Measurements from ENCODE around the gene UBFD1.

Gene UBFD1

DNA sequence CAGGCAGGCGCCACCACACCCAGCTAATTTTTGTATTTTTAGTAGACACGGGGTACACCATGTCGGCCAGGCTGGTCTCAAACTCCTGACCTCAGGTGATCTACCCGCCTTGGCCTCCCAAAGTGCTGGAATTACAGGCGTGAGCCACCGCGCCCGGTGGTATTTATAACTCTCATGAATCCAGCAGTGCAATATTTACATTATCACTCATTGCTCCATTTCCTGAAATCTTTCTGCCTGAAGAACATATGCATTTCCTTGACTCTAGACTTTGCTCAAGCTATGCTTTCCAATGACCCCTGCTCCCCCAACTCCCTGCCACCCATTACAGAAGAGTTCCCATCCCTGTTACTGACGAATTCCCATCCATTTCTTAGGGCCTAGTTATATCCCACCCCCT is 58.3 kb downstream of the UBFD1 start:
- TF ChIP-seq, protein P1, sequence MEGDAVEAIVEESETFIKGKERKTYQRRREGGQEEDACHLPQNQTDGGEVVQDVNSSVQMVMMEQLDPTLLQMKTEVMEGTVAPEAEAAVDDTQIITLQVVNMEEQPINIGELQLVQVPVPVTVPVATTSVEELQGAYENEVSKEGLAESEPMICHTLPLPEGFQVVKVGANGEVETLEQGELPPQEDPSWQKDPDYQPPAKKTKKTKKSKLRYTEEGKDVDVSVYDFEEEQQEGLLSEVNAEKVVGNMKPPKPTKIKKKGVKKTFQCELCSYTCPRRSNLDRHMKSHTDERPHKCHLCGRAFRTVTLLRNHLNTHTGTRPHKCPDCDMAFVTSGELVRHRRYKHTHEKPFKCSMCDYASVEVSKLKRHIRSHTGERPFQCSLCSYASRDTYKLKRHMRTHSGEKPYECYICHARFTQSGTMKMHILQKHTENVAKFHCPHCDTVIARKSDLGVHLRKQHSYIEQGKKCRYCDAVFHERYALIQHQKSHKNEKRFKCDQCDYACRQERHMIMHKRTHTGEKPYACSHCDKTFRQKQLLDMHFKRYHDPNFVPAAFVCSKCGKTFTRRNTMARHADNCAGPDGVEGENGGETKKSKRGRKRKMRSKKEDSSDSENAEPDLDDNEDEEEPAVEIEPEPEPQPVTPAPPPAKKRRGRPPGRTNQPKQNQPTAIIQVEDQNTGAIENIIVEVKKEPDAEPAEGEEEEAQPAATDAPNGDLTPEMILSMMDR (conservative IDR thresholded peaks at IDR 0.05; ENCODE audit: control insufficient read depth, insufficient read depth, low read depth, low read length), result no peak
- DNase-seq (ENCODE audit: low read depth), result no peak
- H3K4me3 ChIP-seq (ENCODE audit: control insufficient read depth, low read depth, low read length), result no peak overlapping the region

All from fibroblast of mammary gland (primary cell).